Hematopoietic multipotent progenitor cell treated with erythropoietin and hydrocortisone succinate and interleukin-3 and kit ligand, for 6 days (in vitro differentiated cells): Measurements from ENCODE around the gene NRXN3.
"Not testable (repeated sequence)": the region's sequence is repeated elsewhere in the genome, so short reads cannot be mapped to it uniquely, and the experiment has no call there.

Source experiments
- DNase-seq: peaks from one replicate; pipeline ENCODE4 v3.0.0-alpha.2; 2015

The NRXN3 gene

DNA sequence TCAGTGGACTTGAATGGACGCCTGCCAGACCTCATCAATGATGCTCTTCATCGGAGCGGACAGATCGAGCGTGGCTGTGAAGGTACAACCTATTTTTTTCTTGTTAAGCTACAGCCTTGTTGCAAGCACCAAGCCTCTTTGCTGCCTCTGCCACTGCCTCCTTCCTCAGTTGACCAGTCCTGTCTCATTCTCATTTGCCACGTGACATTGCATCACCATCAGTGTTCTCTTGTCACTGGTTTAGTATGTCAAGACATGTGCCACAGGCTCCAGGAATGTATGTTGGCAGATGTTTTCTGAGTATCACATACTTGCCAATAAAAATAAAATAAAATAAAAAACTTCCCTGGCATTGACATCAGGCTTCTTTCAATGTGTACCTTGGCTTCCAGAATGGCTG, 798.1 kb downstream of the NRXN3 start:
- no peak for DNase-seq

DNA sequence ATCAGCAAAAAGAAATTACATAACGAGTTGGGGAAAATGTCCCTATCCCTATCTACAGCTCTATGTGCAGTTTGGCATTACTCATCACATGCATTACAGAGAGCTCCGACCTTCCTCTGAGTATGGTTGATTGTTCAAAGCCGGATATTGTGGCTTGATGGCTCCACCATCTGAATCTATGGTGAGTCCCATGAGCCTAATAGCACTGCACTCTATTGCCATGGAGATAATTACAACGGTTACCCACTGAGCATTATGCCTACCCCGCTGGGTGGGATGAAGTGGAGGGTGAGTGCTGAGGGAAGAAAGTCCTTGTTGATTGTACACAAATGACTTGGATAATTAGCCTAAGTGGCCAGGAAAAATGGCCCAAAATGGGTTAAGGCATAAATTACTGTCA, 800.5 kb downstream of the NRXN3 start:
- no peak for DNase-seq

DNA sequence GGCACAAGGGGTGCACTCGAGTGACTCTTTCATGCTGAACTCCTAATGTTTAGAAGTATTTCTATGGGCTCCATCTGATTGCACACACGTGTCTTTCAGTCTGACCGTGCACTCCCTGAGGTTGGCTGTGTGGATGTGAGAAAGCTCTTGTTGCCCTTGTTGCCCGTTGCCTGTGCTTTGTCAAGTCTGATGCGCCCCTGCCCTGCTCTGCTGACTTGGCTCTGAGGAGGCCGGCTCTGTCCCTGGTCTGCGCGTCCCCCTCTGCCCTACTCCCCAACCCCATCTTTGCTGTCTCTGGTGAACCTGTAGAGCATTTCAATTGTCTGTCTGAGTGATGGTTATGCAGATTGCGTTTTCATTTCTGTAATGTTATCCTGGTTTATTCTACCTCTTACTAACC, 802.3 kb downstream of the NRXN3 start:
- DNase-seq: no peak

DNA sequence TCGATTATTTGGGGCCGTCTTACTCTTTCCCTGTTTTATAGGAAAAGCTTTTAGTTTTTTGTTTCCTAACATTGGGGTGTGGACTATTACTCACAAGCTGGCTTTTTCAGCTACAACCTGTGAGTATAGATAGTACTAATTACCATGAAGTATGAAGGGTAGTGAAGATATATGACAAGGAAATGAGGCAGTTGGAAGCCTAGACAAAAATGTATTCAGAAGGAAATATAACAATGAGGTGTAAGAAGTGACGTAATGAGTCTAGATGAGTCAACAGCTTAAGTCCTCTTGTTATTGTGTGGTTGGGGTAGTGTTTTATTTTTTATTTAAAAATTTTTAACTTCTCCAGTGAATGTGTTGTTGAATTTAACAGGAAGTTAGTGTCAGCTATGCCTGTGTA, 804.5 kb downstream of the NRXN3 start:
- no peak for DNase-seq

DNA sequence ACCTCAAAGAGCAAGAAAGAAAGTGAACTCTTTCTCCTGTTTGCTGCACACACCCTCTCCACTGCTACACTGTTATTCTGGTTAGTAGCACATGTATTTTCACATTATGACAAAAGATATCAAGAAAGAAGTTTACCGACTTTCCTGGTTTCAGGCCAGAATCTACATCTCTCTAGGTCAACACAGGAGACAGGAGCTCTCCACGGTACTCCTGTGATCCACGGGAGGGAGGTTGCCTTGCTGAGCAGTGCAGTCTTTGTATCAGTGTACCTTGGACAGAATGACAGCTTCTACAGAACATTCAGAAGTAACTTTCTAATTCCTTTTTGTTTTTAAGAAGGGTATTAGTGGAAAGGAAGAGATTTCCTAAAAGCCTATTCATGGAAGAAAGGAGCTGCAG, 805.6 kb downstream of the NRXN3 start:
- DNase-seq: no peak

- no peak for DNase-seq
Observed at GRCh38 chr14:78978896-78979295, 808.7 kb downstream of the NRXN3 start.

DNA sequence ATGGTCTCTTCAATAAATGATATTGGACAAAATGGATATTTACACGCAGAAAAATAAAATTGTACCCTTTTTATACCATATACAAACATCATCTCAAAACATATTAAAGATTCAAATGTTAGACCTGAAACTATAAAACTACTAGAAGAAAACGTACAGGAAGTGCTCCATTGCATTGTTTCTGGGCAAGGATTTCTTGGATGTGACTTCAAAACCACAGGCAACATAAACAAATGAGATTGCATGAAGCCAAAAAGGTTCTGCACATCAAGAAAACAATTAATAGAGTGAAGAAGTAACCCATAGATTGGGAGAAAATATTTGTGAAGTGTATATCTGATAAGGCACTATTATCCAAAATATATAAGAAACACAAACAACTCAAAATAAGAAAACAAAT, 812.4 kb downstream of the NRXN3 start:
- DNase-seq: no peak

- no peak for DNase-seq
Observed at GRCh38 chr14:78983126-78983525, 813.0 kb downstream of the NRXN3 start.

DNA sequence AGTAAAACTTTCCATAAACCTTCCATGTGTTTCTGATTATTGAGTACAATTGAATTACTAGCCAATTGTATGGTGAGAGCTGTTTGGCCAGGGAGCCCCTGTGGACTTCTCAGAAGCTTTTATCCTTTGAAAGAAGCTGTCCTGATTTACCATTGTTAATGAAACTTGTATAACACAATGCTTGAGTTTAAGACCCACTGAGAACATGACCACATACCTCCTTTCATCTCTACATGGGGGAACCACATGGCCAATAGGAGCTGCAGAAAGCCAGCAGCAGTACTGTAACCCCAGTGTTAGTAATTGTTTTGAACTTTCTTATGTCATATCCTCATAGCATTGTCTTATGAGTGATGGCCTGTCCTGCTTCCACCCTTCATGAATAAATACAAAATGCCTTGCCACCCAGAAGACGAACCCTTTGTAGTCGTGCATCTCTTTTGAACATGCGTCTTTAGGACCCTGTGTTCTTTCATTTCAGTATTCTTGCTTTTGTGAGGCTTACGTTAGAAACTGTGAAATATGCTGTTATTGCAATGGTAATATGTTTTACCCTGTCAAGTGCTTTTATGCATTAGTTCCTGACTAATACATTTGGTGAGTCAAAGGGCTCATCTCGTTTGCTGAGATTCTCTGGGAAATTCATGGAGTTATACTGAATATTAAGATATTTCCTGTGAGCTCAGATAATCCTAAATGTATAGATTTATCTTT, 815.7 kb downstream of the NRXN3 start:
- no peak for DNase-seq

DNA sequence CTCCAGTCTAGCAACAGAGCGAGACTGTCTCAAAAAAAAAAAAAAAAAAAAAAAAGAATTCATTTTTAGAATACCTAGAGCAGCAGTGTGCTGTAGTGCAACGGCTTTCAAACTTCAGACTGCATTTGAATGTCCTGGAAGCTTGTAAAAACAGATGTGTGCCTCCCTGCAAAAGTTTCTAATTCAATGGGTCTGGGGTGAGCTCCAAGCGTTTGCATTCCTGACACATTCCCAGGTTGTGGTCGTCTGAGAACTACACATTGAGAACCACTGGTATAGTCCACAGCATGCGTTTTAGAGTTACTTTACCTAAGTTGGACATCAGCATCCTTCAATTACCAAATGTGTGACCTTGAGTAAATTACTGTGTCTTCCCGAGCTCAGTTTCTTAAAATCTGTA, 816.8 kb downstream of the NRXN3 start:
- DNase-seq: no peak

GRCh38 chr14:78989221-78989620, 819.0 kb downstream of the NRXN3 start:
- DNase-seq: no peak

DNA sequence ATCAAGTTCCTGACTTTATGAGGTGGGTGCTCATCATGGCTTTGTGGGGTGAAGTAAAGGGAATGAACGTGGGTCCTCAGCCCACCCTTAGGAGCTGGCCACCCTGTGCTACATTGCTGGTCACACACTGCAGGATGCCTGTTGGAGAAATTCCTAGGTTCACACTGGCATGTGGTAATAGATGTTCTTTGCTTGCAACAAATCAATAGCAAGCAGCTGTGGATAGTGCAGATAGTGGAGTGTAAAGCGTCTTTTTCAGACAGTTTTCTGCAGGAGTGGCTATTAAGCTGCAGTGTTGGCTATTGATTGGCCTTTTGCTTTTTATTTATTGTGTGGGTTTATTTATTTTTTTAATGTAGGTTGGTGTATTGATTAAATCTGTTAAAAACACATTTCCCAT, 822.7 kb downstream of the NRXN3 start:
- DNase-seq: no peak

GRCh38 chr14:78997811-78998210, 827.6 kb downstream of the NRXN3 start:
- DNase-seq: no peak

DNA sequence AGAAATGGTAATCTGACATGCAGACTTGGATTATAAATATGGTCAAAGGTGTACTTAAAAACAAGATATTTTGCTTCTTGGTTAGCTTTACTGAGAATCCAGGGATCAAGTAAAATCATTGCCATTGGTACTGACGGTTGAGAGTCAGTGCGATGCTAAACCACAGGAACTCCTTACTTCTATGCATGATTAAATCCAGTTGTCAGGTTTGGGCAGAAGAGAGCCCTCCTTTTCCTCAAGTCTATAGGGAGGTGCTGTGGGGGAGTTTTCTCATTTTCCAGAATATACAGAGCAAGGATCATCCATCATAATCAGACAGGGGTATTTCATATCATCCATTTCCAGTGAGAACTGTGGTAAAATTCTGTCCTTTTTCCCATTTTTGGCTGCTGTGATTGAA, 839.1 kb downstream of the NRXN3 start:
- DNase-seq: no peak

GRCh38 chr14:79011091-79011919, 841.1 kb downstream of the NRXN3 start:
- DNase-seq: peak; percentile 69

GRCh38 chr14:79011920-79012204, 841.7 kb downstream of the NRXN3 start:
- DNase-seq: no peak

DNA sequence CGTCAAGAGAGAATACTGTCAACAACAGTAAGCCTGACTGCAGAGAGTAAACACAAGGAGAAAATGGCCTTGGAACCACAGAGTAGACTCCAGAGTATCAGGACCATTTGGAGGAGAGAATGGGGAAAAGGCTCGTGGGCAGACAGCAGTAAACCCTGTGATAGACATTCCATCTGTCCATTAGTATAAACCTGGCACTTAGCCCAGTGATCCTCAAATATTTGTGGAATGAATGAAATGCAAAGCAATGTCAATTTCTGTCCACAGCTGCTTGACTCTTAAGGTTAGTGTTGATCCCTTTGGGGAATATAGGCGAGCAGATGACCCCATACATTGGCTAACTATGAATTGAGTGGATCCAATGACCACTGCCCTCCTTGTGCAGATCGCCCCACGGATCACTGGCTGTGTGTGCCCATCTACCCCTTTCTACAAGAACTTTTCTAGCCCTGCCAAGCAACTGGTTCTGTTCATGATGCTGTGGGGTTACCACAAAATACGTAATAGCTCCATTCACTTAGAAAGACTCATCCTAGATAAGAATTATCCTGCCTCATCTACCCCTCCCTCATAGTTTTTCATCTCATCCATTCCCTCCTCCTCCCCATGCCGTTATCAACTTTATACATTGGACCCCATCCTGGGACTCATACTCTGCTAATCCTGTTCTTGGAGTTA, 846.8 kb downstream of the NRXN3 start:
- no peak for DNase-seq

DNA sequence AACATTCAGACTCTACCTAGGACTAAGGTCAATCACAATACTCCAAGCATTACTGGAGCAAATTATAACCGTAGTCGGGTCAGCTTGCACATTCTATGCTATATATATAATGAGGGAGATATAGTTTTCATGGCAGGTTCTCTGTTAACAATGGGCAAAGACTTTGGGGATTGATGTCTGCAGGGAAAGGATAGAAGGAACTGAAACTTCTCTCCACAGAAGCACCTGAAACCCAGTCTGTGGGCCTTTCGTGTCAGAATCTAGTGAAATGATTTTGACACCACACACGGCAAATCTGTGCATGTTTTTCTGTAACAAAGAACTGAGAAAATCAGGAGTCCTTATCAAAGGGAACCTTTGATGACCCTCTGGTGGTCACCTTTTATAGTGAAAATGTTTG, 847.4 kb downstream of the NRXN3 start:
- DNase-seq: no peak

DNA sequence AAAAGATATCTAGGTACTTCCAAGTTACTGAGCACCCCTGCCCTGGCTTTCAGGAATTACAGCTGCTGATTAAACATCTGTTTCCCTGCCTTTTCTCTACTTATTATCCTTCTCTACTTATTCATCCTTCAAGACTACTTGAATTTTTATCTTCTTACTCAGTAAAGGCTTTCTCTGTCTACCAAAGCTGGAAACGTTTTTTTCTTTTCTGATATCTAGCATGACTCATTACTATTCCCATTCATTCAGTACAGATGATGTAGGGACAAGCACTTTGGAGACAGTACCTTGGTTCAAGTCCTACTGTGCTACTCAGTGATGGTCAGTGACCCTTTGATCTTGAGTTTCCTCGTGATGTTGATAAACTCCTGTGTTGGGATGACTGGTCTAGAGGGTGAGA, 848.7 kb downstream of the NRXN3 start:
- DNase-seq: no peak

DNA sequence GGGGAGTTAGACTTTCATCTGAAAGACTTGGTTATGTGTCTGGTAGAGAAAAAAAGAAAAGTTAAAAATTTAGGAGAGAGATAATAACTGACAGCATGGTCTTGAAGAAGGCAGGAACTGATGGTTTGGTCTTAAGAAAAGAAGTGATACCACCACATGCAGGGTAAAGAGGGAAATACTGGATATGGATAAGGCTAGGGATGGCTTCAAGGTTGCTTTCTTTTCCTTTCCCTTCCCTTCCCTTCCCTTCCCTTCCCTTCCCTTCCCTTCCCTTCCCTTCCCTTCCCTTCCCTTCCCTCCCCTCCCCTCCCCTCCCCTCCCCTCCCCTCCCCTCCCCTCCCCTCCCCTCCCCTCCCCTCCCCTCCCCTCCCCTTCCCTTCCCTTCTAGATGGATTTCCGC, 849.7 kb downstream of the NRXN3 start:
- DNase-seq: not testable (repeated sequence)

DNA sequence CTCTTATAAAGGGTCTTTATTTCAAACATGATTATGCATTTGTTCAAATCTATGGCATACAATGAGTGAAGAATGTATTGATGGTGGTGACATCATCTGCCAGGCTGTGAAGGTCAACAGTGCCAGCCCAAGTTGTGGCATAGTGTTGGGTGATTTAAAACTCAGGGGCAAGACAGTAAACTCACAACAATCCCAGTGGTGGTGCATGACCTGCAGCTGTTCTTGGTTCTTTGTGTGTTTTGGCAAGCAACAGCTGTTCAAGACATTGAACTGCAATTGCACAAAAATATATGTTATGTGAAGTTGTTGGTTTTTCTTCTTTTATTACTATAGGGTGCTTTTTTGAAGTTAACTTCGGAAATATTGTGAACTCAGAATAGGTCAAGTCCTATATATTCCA, 851.6 kb downstream of the NRXN3 start:
- no peak for DNase-seq

GRCh38 chr14:79027138-79027537, 857.0 kb downstream of the NRXN3 start:
- DNase-seq: no peak

- DNase-seq: peak; percentile 76
Observed at GRCh38 chr14:79028281-79028680, 858.1 kb downstream of the NRXN3 start.

DNA sequence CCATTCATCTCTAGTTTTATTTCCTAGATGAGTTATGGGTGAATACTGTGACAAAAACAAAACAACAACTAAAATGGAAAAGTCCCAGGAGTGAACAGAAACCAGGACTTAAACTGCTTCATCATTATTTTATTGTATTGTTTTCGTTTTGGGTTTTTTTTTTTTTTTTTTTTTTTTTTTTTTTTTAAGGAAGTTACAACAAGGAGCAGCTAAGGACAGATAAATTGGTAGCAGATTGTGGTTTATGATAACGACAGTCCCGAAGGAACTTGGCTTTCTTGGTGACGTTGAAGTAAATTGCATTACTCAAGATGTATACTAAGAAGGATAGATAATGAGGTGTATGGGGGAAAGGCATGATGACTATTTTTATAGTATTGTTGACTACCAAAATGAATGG, 866.3 kb downstream of the NRXN3 start:
- DNase-seq: peak; percentile 35
